ENCODE results near the gene TMX4. TPM values are rescaled to one million over a fixed set of nuclear protein-coding genes. Genes with fewer than 3 reads are reported as not detected.

TMX4 gene
- total RNA-seq, 2 experiments from 2014 or later: 21.2 to 21.8 TPM

GRCh38 chr20:8050157-8050837, 30.7 kb upstream of the TMX4 start:
- DNase-seq (no peak), ATAC-seq (no peak)
- ChIA-PET CTCF (interaction anchor here (2.3 kb wide), 1 partner anchor 672 kb away, joined by 18 read pairs; no protein-coding TSS in a partner anchor), POLR2A (no interaction called here)
- H3K36me3 Mint-ChIP-seq (ENCODE audit: low read depth): no peaks in the 10 kb centered on the region
- H3K27ac Mint-ChIP-seq: no peak overlapping the region
- TF ChIP-seq CTCF (IDR thresholded peaks at IDR 0.05): no peak
- no peak overlapping the region for H3K4me3 Mint-ChIP-seq
- peaks cover 6% of the 10 kb centered on the region for H3K4me1 Mint-ChIP-seq (ENCODE audit: low read depth)
- intact Hi-C loops (cut with micrococcal nuclease): no loop called here
- peaks cover 2% of the 10 kb centered on the region for H3K27me3 Mint-ChIP-seq
- no peaks in the 10 kb centered on the region for H3K9me3 Mint-ChIP-seq

- ATAC-seq: no peak
- H3K4me3 Mint-ChIP-seq: no peak overlapping the region
- H3K36me3 Mint-ChIP-seq (ENCODE audit: low read depth): no peaks in the 10 kb centered on the region
- CTCF ChIA-PET: interaction anchor here (1.2 to 2.3 kb wide), 3 partner anchors 82 to 673 kb away, joined by 3 to 18 read pairs (median 5); no protein-coding TSS in a partner anchor
- no peak for DNase-seq
- peaks cover 6% of the 10 kb centered on the region for H3K4me1 Mint-ChIP-seq (ENCODE audit: low read depth)
- POLR2A ChIA-PET: no interaction called here
- intact Hi-C loops (cut with micrococcal nuclease): loop anchor here (10.0 kb wide), 2 partner anchors 335 to 485 kb away; no protein-coding TSS in a partner anchor
- TF ChIP-seq CTCF (IDR thresholded peaks at IDR 0.05): no peak
- H3K27ac Mint-ChIP-seq: no peak overlapping the region
- peaks cover 2% of the 10 kb centered on the region for H3K27me3 Mint-ChIP-seq
- no peaks in the 10 kb centered on the region for H3K9me3 Mint-ChIP-seq
Measured at GRCh38 chr20:8049310-8049709, 29.7 kb upstream of the TMX4 start.

GRCh38 chr20:8045946-8046345, 26.4 kb upstream of the TMX4 start:
- TF ChIP-seq CTCF (IDR thresholded peaks at IDR 0.05): no peak
- no peak overlapping the region for H3K27ac Mint-ChIP-seq
- no peak for ATAC-seq
- peaks cover 5% of the 10 kb centered on the region for H3K27me3 Mint-ChIP-seq
- no peak overlapping the region for H3K4me3 Mint-ChIP-seq
- CTCF ChIA-PET: interaction anchor here (1.0 to 6.6 kb wide), 9 partner anchors 9 to 714 kb away, joined by 3 to 112 read pairs (median 4); no protein-coding TSS in a partner anchor
- no peak for DNase-seq
- POLR2A ChIA-PET: interaction anchor here (1.1 kb wide), 1 partner anchor 675 kb away, joined by 3 read pairs; no protein-coding TSS in a partner anchor
- no peaks in the 10 kb centered on the region for H3K9me3 Mint-ChIP-seq
- H3K4me1 Mint-ChIP-seq (ENCODE audit: low read depth): peaks cover 7% of the 10 kb centered on the region
- intact Hi-C loops (cut with micrococcal nuclease): loop anchor here (10.0 kb wide), 2 partner anchors 339 to 489 kb away; no protein-coding TSS in a partner anchor
- H3K36me3 Mint-ChIP-seq (ENCODE audit: low read depth): no peaks in the 10 kb centered on the region

- POLR2A ChIA-PET: no interaction called here
- TF ChIP-seq CTCF (IDR thresholded peaks at IDR 0.05): peak; percentile 90
- Mint-ChIP-seq H3K36me3 (ENCODE audit: low read depth) (no peaks in the 10 kb centered on the region), H3K4me1 (ENCODE audit: low read depth) (peaks cover 1% of the 10 kb centered on the region), H3K27me3 (peaks cover 4% of the 10 kb centered on the region), H3K9me3 (no peaks in the 10 kb centered on the region), H3K4me3 (no peak overlapping the region), H3K27ac (no peak overlapping the region)
- CTCF ChIA-PET: interaction anchor here (0.7 to 6.6 kb wide), 44 partner anchors 10 to 1909 kb away, joined by 3 to 112 read pairs (median 4); no protein-coding TSS in a partner anchor
- intact Hi-C loops (cut with micrococcal nuclease): loop anchor here (5.0 to 10.0 kb wide), 5 partner anchors 84 to 679 kb away; no protein-coding TSS in a partner anchor
- ATAC-seq: peak; percentile 71
- peak; percentile 14 for DNase-seq
Measured at GRCh38 chr20:8043687-8044282, 24.2 kb upstream of the TMX4 start.

GRCh38 chr20:8039042-8039441, 19.5 kb upstream of the TMX4 start:
- no peaks in the 10 kb centered on the region for H3K36me3 Mint-ChIP-seq (ENCODE audit: low read depth)
- intact Hi-C loops (cut with micrococcal nuclease): no loop called here
- POLR2A ChIA-PET: no interaction called here
- H3K9me3 Mint-ChIP-seq: no peaks in the 10 kb centered on the region
- peaks cover 1% of the 10 kb centered on the region for H3K4me1 Mint-ChIP-seq (ENCODE audit: low read depth)
- peaks cover 4% of the 10 kb centered on the region for H3K27me3 Mint-ChIP-seq
- ATAC-seq: no peak
- DNase-seq: no peak
- no peak overlapping the region for H3K27ac Mint-ChIP-seq
- CTCF ChIA-PET: no interaction called here
- no peak overlapping the region for H3K4me3 Mint-ChIP-seq
- TF ChIP-seq CTCF (IDR thresholded peaks at IDR 0.05): no peak
